GM21447 (cell line): ENCODE results near the gene ATRIP.

Source experiments
- ATAC-seq: cut with Tn5 transposase; IDR thresholded peaks from one replicate; pipeline ENCODE4 v1.9.1; 2021; ENCODE audit not compliant: unreplicated experiment

ATRIP gene

DNA sequence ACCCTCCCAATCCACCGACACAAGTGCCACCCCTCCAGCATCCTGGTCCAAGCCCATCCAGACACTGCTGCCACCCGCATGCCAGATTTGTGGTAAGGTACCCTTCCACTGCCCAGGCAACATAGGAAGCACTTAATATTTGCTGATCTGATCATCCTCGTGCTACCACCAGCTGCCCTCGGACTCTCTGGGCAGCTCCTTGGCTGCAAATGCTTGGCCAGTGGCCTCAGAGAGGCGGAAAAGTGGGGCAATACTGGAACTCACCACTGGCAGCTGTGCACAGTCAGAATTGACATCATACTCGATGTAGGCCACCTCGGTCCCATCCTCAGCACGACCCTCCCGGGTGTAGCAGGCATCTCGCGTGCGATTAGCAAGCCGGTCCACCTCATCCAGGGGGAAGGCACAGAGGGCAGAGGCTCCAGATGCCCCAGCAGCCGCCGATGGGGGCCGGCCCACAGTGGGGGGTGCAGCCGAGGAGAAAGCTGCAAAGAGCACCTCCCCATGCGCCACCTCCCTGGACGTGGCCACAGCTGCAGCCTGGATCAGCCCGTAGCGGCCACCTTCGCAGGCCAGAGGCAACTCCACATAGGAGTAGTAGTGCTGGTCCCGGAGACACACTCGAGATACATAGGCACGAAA is 23.2 kb upstream of the ATRIP start:
- ATAC-seq: no peak

DNA sequence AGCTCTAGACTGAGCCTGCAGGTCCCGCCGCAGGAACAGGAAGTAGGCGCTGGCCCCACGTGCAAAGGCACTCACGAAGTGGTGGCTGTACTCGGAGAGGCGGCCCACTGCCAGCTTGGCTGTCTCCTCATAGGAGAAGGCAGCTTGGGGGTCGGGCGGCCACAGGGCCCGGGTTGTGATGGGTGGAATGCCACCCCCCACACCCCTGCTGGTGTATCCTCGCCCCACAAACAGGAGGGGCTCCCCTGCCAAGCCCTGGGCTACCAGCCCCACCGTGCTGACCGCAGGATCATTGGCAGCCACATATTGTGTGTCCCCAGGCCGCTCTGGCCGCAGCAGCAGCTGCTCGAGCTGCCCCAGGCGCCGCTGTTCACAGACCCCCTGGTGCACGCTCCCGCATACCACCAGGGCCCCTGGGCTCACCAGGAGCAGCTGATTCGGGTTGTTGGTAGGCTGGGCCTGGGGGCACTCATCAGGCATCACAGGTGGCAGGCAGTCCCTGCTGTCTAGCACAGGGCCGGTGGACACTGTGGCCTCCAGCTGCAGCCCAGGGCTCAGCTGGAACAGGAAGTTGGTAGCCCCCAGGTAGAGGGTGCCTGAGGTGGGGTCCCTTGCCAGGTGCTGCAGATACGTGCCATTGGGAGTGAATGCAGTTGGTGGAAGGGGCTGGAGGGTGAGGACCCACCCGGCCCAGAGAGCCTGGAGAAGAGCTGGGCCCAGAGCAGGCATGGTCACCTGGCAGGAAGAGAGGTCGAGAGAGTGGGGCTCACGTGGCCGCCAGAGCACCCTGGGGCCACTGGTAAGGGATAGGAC is 22.4 kb upstream of the ATRIP start:
- no peak for ATAC-seq

DNA sequence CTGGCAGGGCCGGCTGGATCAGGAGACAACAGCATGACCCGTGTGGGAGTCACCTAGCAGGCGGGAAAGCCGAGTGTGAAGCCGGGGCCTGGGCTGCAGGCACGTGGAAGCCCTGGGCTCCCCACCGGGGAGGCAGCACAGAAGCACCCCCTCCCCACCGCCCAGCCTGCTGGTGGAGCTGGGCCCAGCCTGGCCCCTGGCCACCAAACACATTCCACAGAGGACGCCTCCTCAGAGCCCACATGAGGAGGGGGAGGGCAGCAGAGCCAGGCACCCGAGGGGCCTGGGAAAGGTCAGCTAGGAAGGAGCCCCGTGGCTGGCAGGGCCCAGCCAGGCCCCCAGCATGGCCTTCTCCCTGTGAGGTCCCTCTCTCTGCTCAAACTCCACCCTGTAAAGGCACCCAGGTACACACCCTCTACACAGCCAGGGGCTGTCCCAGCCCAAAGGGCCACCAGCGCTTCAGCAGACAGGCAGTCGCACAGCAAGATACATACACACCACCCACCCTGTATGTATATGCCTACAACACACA is 21.2 kb upstream of the ATRIP start:
- ATAC-seq: no peak

DNA sequence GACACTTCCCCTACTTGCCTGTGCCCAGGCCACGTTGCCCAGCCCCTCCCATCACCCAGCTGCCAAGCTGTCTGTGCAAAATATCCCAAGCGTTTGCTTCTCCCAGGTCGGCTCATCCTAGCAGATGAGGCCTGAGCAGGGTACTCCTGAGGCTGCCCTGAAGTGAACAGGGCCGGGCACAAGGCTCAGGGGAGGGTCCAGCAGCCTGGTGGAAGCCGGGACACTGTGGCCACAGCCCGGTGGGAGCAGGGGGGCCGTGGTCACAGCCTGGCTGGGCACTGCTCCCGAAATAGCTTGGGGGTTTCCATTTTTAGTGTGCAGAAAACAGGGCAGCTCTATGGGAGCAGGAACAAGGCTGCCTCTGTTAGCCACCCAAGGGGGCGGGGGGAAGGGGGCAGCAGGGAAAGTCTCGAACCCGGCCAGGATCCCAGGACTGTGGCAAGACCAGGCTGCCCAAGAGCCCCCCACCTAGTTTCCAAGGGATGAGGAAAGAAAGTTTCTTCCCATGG is 20.1 kb upstream of the ATRIP start:
- ATAC-seq: no peak

DNA sequence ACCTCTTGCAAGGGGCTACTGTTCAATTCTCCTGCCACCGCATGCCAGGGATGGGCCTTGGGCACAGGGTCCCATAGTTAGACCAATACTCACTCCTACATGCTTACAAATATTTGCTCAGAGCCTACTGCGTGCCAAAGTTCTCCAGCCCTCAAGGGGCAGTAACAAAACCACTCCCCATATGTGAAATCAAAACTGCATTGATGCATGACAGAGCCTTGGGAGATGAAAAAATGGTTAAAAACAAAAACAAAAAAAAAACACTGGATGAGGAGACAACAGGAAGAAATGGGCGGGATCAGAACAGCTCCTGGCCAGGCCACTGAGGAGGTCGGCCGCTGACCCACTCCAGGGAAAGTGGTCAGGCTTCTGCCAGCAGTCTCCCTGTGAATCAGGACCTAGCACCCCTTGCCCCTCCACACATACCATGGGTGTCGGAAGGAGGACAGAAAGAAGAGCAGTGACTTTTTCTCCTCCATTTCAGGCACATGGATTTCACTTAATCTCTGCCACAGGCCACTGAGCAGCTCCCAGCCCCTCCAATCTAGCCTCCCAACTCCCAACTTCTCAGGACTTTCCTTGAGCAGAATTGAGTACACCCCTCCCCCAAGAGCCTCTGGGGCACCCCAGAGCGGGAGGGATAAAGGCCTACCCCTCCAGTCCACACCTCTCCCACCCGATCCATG is 19.4 kb upstream of the ATRIP start:
- ATAC-seq: no peak

DNA sequence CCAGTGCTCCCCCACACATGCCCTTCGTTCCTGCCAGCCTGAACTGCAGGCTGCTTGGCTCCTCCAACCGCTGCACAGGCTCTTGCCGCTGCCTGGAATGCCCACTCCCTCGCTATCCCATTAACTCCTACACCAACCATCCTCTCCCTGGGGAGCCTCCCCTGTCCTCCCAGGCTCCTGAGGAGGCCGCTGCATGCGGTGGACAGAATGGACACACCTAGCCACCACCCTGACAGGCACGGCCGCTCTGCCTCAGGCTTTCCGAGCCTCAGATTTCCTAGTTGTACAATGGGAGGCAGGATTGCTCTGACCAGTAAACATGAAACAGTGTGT is 18.9 kb upstream of the ATRIP start:
- no peak for ATAC-seq

DNA sequence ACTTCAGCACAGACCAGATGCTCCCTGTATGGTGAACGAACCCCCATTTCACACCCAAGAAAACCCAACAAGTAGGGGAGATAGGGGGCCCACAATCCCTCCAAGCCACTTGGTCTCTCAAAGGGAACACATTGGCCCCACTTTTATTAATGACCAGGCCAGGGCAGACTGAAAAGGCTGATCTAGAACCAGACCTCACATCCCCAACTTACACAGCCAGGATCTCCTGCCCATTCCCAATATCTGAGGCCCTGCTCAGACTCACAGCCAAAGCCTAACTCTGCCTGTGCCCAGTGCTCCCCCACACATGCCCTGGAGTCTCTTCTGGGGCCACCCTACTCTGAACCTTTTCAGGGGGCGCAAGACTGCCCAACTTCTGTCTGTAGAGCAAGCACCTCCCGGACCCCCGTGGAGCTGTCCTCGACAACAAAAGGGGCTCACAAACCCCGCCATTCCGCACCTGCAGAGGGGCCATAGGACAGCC is 18.4 kb upstream of the ATRIP start:
- ATAC-seq: no peak

DNA sequence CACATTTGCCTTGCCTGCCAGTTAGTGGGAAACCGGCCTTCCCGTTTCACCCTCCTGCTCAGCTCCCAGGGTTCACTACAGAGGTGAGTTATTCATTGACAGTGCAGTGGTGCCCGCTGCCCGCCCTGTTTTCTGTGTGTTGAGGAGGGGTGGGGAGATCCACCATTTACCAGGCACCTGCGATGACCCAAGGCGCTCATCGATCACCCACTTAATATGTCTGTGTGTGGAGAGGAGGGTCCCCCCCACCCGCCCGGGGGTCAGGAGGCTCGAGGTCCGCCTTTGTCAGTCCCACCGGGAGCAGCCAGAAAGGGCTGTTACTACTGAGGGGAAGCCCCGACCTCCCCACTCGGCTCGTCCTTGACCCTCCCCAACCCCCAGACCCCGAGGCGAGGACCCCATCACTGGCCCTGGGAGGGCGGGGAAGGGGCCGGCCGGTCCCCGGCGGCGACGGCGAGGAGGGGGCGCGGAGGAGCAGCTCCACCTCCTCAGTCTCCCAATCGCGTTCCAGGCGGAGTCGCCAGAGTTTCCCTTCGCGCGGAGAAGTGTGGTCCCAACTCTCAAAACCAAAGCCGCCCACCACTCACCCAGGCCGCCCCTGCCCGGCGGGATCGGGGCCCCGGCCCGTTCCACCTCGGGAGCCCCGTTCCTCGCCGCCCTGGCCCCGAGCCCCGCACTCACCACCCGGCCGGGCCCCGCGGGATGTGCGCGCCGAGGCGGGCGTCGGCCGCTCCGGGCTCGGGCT is 17.8 kb upstream of the ATRIP start:
- no peak for ATAC-seq

DNA sequence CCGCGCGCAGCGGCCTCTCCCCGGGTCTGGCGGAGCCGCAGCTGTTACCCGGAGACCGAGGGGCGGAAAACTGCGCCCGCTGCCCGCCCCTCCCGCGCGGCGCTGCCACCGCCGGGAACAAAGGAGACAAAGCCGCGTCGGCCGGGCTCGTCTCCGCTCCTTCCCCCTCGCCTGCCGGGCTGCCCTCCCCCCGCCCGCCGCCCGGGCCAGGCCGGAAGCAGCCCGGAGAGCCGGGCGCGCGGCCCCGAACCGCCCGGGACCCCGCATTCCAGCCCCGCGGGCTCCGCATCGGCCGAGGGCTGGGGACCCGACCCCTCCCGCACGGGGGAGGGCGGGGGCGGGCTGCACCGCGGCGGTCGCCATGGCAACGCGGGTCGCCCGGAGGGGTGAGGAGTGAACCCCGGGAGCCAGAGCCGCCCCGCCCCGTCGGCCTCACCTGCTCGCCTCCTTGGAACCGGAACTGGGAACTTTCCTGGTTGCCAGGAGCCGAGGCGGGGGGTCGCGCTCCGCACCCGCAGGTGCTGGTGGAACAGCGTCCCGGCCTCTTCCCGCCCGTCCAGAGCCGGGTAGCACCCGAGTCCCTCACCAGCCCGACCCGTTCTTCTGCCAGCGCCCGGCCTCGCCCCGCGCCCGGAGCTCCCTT is 17.1 kb upstream of the ATRIP start:
- no peak for ATAC-seq

DNA sequence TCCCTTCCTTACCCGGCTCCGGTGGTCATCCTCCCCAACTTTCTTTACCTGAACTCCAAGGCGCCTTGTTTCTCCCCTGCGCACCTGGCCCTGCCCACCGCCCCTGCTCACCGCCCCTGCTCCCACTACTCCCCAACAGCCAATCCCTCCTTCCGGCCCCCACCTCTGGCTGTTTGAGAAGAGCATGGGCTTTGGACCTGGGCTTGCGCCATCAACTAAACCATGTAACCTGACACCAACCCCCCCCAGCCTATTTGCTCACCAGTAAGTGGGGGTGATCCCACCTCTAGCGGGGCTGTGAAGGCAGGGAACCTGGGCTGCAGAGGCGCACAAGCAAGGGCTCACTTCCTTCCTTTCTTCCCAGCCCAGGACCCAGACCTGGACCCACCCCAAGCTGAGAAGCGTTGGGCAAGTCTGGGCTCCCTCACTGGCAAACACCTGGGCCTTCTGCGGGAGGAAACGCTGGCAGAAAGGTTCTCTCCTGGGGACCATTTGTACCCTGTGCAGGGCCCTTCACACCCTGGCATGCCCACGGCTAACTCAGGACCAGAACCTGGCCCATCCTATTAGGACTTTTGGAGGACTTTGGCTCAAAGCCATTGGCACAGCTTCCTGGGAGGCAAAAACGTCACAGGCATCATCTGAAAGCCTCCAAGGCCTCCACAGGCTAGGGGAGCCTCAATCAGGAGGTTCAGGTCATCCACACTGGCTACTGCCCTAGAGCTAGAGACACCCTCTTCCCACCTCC is 16.4 kb upstream of the ATRIP start, which contains the start of gene PLXNB1:
Gene PLXNB1 (minus strand): TSS at position 127 of the 748 bp plus-strand sequence. CDS start 5,475 bp downstream, outside the sequence.
- ATAC-seq: no peak

DNA sequence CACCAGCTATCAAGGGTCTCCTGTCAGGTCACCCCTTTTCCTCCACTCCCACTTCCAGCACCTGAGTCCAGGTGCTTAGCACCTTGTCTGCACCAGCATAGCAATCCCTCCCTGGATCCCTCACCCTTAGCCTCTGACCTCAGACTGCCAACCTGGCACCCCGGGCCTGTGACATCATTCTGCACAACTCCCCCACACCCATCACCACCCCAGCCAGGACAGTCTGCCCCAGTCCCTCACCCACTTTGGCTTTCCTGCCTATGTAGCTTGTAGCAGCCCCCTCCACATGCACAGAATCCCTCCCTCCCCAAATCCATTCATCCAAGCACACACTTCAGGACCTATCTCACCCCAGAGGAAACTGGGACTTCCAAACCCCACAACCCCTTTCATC is 15.8 kb upstream of the ATRIP start:
- no peak for ATAC-seq

DNA sequence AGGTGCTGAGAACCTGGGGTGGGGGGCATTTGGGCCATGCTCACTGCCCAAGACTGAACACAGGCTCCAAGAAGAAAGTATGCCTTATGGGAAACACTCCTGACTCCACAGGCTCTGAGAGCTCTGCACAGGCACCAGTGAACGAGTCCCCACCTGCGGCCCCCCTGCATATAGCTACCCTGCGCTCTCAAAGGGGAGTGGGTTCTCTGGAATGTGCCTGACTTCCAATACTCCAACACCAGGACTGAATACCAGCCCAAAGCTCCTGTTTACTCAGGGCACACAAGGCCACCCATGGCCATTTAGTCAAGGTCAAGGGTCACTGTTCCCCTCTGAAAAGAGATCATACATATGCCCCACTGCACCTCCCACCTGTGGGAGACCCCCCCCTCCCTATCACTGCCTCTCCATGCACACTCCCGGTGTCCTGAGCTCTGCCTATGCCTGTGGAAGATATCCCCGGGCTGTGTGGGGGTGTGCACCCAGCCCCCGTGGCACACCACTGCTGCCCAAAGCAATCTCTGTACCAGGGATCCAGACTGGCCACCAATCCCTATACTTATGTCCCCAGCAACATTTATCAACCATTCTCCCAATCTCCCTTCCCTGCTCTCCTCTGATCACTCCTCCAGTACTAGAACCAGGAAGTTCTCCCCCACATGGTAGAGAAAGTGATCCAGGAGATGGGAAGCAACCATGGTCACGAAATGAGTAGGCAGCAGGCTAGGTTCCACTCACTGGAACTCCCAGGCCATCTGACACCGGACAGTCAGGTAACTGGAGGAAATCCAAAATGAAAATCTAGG is 15.1 kb upstream of the ATRIP start:
- no peak for ATAC-seq

DNA sequence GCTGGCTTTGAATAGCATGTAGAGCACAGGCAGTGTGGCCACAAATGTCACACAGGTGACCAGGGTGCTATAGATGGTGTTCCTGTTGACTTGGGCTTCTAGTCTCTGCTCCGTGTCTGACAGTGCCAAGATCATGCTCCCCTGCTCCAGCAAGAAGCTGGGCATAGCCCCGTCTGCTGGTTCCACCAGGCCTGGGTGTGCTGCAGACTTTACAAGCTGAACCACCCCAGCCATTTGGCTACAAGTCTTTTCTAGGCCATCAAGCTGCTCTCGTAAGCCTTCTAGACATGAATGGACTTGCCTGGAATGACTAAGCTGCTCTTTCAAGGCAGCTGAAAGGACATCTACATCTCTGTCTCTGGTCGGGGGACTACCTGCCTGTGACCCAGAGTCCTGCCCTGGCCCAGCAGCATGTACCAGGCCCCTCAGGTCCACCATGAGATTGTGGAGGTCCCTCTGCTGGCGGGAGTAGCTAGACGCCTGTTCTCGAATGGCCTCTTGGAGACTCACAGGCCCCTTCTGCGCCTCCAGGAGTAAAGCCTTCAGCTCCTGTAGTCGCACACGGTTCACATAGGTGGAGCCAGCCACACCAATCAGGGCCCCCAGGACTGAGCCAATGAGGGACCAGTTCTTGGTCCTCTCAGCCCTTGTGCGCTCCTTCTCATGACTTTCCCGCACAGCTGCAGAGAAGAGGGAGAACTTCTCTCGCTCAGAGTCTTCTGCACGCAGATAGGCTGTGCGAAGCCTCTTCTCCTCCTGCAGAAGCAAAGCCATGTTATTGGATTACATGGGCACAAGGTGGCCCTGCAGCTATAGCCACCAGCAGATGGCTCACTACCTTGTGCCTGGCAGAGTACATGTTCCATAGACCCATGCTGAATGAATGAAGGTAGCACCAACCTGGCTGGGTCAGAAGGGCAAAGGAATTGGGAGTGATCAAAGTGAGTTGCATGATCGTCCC is 13.8 kb upstream of the ATRIP start:
- ATAC-seq: no peak

DNA sequence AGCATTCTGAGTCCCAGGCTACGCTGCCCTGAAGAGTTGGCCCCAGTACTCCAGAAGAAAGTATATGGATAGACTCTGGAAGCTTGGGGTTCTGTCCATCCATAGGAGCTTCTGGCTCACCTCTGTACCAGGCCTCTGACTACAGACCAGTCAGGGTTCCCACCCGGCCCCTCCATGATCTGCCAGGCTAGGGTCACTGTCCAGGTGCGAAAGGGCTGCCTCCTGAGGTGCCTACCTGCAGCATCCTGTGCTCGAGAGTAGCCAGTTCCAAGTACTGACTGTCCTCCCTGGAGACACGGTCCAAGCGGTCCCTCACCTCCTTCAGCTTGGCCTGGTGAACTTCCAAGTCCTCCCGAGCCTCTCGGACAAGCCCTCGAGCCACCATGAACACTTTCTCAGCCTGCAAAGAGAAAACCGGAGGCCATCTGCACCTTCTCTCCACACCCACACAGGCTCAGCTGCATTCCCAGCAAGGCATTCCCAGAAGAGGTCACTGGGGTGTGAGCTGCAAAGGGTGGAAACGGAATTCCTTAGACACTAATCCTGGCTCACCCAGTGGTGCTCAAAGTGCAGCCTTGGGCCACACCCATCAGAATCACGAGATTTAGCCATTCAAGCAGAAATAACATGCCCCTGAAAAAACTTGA is 12.9 kb upstream of the ATRIP start:
- no peak for ATAC-seq

DNA sequence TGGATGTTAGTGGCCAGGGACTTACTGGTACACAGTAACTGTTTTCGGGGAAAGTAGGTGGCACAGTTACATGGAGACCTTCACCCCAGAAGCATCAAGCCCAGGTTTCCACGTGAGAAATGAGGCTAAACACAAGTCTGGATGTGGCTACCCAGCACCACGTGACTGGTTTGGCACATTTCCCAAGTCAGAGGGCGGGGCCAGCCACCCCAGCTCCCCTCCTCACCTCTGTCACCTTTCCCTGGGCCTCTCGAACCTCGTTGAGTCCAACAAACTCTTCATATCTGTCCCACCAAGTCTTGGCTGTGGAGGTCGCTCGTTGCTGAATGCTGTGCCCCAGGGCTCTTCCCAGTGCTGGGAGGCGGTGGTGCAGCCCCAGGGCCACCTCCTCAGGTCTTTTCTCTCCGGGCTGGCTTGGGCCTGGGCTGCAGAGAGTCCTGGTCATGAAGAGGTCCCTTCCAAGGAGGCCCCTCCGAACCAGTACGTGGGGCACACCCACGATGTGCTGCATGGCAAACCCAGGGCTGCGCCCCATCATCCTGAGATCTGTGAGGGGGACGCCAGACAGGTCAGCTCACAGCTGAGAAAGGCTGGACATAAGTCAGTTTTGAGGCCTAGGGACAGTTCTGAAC is 11.8 kb upstream of the ATRIP start:
- ATAC-seq: no peak

DNA sequence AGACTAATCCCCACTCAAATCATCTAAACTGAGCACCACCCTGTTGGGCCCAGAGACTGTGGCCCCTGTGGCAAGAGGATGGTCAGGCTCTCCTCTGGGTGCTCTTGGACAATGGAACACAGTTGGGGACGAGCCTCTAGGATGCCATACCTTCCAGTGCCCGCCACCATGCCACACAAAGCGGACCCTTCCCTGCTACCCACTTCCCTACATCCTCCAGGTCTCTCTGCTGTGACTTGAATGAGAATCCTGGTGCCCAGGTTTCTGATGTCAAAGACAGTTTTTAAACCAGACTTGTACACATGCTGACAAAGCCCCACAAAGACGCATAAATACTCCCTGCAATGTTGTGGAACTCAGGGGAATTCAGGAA is 11.3 kb upstream of the ATRIP start:
- no peak for ATAC-seq
